Measurements from ENCODE around the gene FZD2. TPM values are rescaled to one million over a fixed set of nuclear protein-coding genes. Genes with fewer than 3 reads are reported as not detected.
"Not testable (repeated sequence)": the region's sequence is repeated elsewhere in the genome, so short reads cannot be mapped to it uniquely, and the experiment has no call there.

Gene FZD2
- total RNA-seq, 1 donor, result 15.9 TPM

GRCh38 chr17:44530896-44531418 is 26.3 kb upstream of the FZD2 start:
- H3K4me2 ChIP-seq (ENCODE audit: insufficient read depth, low read length), result no peak overlapping the region
- no peaks in the 10 kb centered on the region for H3K79me2 ChIP-seq (ENCODE audit: insufficient read depth, low read length)
- no peaks in the 10 kb centered on the region for H3K9me3 ChIP-seq (ENCODE audit: low read depth, low read length)
- no peak overlapping the region for H3K27ac ChIP-seq (ENCODE audit: low read depth, low read length)
- no peaks in the 10 kb centered on the region for H3K36me3 ChIP-seq (ENCODE audit: insufficient read depth, low read length)
- no peak for DNase-seq (ENCODE audit: insufficient read length, low spot score, missing footprints)
- H3K4me1 ChIP-seq (ENCODE audit: insufficient read depth, low read length), result peaks cover 7% of the 10 kb centered on the region
- no peak overlapping the region for H2AFZ ChIP-seq (ENCODE audit: low read length)
- TF ChIP-seq CTCF (IDR thresholded peaks at IDR 0.05; ENCODE audit: extremely low read depth, low read depth, low read length), result no peak
- no peaks in the 10 kb centered on the region for H4K20me1 ChIP-seq (ENCODE audit: insufficient read depth, low read length)
- no peak overlapping the region for H3K4me3 ChIP-seq (ENCODE audit: insufficient read depth, low read length)
- H3K27me3 ChIP-seq (ENCODE audit: insufficient read depth, low read length), result no peaks in the 10 kb centered on the region

GRCh38 chr17:44533533-44534246 is 23.6 kb upstream of the FZD2 start:
- Histone ChIP-seq H3K4me3 (ENCODE audit: insufficient read depth, low read length) (peak overlapping the region; percentile 16), H4K20me1 (ENCODE audit: insufficient read depth, low read length) (no peaks in the 10 kb centered on the region), H3K4me1 (ENCODE audit: insufficient read depth, low read length) (peaks cover 7% of the 10 kb centered on the region), H2AFZ (ENCODE audit: low read length) (peak overlapping the region; percentile 94), H3K9me3 (ENCODE audit: low read depth, low read length) (no peaks in the 10 kb centered on the region), H3K27me3 (ENCODE audit: insufficient read depth, low read length) (no peaks in the 10 kb centered on the region), H3K79me2 (ENCODE audit: insufficient read depth, low read length) (no peaks in the 10 kb centered on the region), H3K36me3 (ENCODE audit: insufficient read depth, low read length) (no peaks in the 10 kb centered on the region), H3K4me2 (ENCODE audit: insufficient read depth, low read length) (peak overlapping the region; percentile 69), H3K27ac (ENCODE audit: low read depth, low read length) (peak overlapping the region; percentile 23)
- TF ChIP-seq CTCF (IDR thresholded peaks at IDR 0.05; ENCODE audit: extremely low read depth, low read depth, low read length), result peak; percentile 96
- DNase-seq (ENCODE audit: insufficient read length, low spot score, missing footprints), result peak; percentile 99

GRCh38 chr17:44536090-44536953 is 21.0 kb upstream of the FZD2 start:
- no peaks in the 10 kb centered on the region for H3K79me2 ChIP-seq (ENCODE audit: insufficient read depth, low read length)
- H3K4me3 ChIP-seq (ENCODE audit: insufficient read depth, low read length), result no peak overlapping the region
- H2AFZ ChIP-seq (ENCODE audit: low read length), result peak overlapping the region; percentile 91
- TF ChIP-seq CTCF (IDR thresholded peaks at IDR 0.05; ENCODE audit: extremely low read depth, low read depth, low read length), result no peak
- H4K20me1 ChIP-seq (ENCODE audit: insufficient read depth, low read length), result no peaks in the 10 kb centered on the region
- no peak overlapping the region for H3K4me2 ChIP-seq (ENCODE audit: insufficient read depth, low read length)
- H3K4me1 ChIP-seq (ENCODE audit: insufficient read depth, low read length), result peaks cover 9% of the 10 kb centered on the region
- no peaks in the 10 kb centered on the region for H3K36me3 ChIP-seq (ENCODE audit: insufficient read depth, low read length)
- H3K9me3 ChIP-seq (ENCODE audit: low read depth, low read length), result no peaks in the 10 kb centered on the region
- H3K27me3 ChIP-seq (ENCODE audit: insufficient read depth, low read length), result no peaks in the 10 kb centered on the region
- H3K27ac ChIP-seq (ENCODE audit: low read depth, low read length), result peak overlapping the region; percentile 26
- peak; percentile 87 for DNase-seq (ENCODE audit: insufficient read length, low spot score, missing footprints)

GRCh38 chr17:44537922-44538321 is 19.4 kb upstream of the FZD2 start:
- H2AFZ ChIP-seq (ENCODE audit: low read length); DNase-seq (ENCODE audit: insufficient read length, low spot score, missing footprints); H3K4me2 ChIP-seq (ENCODE audit: insufficient read depth, low read length); H3K9me3 ChIP-seq (ENCODE audit: low read depth, low read length); H3K27me3 ChIP-seq (ENCODE audit: insufficient read depth, low read length); H3K79me2 ChIP-seq (ENCODE audit: insufficient read depth, low read length); H3K4me3 ChIP-seq (ENCODE audit: insufficient read depth, low read length); H3K27ac ChIP-seq (ENCODE audit: low read depth, low read length); H4K20me1 ChIP-seq (ENCODE audit: insufficient read depth, low read length); H3K36me3 ChIP-seq (ENCODE audit: insufficient read depth, low read length): not testable (repeated sequence)
- H3K4me1 ChIP-seq (ENCODE audit: insufficient read depth, low read length), result peaks cover 23% of the 10 kb centered on the region
